ENCODE measurements around the gene LSG1.

The LSG1 gene

DNA sequence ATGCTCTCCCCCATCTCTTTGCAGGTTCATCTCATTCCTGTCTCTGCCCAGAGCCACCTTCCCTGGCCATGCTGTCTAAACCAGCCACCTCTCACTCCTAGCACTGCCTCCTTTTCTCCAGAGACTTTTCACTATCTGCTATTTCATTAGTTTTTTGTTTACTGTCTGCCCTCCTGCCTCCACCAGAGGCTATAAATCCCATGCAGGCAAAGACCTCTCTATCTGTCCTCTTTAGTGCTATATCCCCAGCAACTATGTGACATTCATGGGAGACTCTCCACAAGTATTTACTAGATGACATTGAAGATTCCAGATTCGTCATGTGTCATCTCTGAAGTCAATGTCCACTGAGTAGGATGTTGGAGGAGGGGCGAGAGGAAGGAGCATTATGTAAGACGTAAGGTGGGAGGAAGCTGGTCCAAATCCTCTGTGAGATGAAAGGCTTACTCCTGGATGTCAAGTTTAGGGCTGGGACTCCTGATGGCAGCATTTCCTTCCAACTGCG lies 10.2 kb upstream of the LSG1 start:
- TF ChIP-seq GATA2 (IDR thresholded peaks at IDR 0.05; ENCODE audit: low read depth, low read length): no peak
- no peak for TF ChIP-seq GATA3 (IDR thresholded peaks at IDR 0.05; ENCODE audit: low read depth, low read length)

DNA sequence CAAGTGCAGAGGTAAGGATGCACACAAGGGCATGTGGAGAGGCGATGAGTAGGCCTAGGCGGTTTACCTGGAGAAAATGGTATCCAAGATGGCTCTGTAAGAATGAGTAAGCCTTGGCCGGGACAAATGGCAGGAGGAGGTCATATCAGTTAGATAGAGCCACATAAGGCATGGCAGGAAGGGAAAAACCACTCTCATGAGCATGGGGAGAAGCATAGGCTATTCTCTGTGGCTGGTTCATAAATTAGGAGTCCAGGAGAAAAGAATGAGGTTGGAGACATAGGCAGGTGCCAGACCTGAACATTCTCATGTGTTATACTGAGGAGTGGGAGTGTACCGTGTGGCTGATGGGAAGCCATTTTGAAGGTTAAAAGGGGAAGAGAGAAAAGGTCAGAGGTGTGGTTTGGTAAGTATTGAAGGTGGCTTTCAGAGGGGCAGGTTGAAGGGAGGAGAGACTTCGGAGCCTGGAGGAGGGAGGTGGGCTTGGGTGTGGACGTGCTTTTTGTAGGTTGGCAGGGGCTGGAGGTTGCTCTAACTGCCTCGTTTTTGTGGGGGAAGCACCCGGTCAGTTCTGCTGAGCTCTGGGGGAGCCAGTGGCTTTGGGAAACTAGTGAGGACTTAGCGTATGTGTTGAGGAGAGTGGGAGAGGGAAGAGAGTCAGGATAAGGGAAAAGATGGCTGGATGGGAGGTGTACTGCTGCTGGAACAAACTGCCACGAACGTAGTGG lies 9.1 kb upstream of the LSG1 start:
- TF ChIP-seq GATA2 (IDR thresholded peaks at IDR 0.05; ENCODE audit: low read depth, low read length) (no peak), GATA3 (IDR thresholded peaks at IDR 0.05; ENCODE audit: low read depth, low read length) (no peak)

DNA sequence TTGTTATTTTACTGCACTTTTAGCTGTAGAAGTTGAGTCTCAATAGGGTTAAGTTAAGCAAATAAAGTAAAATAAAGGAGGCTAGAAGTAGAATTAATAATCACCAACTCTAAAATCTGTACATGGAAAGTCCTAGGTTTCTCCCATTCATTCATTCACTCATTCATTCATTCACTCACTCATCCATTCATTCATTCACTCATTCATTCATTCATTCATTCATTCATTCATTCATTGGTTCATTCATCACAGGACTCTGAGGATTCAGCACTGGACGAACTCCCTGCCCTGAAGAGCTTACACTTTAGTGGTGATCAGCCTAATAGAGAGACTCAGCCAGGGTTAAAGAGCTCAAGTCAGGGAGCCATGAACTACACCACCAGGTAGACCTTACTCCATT lies 4.5 kb upstream of the LSG1 start:
- no peak for TF ChIP-seq GATA2 (IDR thresholded peaks at IDR 0.05; ENCODE audit: low read depth, low read length)
- TF ChIP-seq GATA3 (IDR thresholded peaks at IDR 0.05; ENCODE audit: low read depth, low read length): no peak

DNA sequence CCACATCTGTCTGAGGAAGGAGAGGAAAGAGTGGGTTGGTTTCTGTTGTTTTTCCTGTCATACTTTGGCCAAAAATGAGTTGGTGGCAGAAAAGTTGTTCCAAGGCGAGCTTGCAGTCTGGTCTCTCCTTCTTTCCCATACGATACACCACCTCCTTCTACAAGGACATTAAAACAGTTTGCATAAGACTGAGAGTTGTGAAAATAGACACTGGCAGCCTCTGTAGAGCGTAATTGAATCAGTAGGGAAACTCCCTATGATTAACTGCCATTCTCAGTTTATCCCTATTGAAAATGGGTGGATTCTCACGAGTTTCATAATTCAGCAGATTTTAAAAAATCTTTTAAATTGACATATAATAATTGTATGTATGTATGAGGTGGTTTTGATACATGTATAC lies 3.7 kb upstream of the LSG1 start:
- no peak for TF ChIP-seq GATA3 (IDR thresholded peaks at IDR 0.05; ENCODE audit: low read depth, low read length)
- no peak for TF ChIP-seq GATA2 (IDR thresholded peaks at IDR 0.05; ENCODE audit: low read depth, low read length)

DNA sequence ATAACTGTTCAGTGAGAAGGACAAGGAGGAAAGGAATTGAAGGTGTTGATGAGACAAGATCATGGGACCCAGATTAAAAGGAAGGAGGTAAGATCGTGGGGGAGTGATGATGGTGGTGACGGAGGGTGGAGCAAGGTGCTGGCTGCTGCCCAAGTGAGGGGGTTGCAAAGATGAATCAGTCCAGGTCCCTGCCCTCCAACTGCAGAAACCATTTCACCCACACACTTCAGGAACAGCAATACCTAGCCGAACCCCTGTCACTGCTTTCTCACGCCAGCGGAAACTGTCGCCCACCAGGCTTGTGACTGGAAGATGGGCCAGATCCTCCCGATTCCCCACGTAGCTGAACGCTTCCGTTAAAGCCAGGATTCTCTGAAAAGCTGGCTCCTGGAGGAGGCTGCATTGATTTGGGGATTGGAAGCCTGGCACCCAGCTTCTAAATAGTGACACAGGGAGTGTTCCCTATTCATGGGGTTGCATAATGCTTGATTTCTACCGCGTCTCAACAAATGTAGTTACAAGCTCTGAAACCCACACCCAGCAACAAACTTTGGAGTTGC lies 3.2 kb upstream of the LSG1 start:
- TF ChIP-seq GATA2 (IDR thresholded peaks at IDR 0.05; ENCODE audit: low read depth, low read length): no peak
- TF ChIP-seq GATA3 (IDR thresholded peaks at IDR 0.05; ENCODE audit: low read depth, low read length): no peak

DNA sequence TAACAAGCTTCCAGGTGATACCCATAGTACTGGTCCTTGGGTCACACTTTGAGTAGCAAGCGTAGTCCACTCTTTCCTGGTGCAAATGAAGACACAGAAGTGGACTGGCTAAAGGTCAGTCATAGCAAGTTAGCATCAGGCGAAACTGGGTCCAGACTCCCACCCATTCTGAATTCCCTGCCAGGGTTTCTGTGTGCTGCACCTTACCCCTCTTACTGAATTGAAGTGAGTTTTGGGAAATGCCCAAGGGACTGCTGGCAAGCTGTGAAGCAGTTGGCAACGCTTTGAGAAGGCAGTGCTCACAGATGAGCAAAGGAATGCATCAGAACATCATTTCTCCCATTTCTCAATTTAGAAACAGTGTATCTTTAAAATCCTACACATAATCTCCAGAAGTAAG lies 1.8 kb upstream of the LSG1 start:
- no peak for TF ChIP-seq GATA2 (IDR thresholded peaks at IDR 0.05; ENCODE audit: low read depth, low read length)

DNA sequence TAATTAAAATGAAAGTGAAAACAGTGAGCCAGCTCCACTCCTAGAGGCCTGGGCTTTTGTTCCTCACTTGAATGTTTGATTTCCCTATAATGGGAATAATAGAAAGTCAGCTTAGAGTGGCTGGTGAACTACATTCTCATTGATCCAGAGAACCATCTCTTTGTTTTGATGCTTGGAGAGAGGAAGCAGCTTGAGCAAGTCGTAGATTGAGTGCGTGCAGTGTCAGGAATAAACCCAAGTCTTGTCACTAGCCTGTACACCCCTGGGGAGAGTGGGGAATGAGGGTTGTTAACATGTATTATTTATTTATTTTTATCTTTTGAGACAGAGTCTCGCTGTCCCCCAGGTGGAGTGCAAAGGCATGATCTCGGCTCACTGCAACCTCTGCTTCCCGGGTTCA lies 885 bp upstream of the LSG1 start:
- TF ChIP-seq GATA2 (IDR thresholded peaks at IDR 0.05; ENCODE audit: low read depth, low read length) (no peak), GATA3 (IDR thresholded peaks at IDR 0.05; ENCODE audit: low read depth, low read length) (no peak)

DNA sequence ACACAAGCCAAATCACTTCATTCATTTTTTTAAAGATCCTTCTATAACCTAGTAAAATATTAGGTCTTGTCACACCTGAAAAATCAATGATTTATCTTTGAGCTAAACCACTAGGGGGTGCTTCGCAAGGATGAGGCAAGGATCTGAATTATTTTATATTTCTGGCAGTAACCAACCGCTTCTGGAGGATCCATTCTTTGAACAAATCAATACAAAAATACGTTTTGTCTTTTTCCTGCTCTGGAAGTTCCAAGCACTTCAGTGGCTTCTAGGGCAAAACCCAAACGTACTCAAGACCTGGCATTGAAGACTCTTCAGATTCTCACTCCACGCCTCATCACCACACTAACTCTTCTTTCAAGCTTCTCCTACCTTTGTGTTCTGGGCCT lies 486 bp downstream of the LSG1 start:
- TF ChIP-seq GATA2 (IDR thresholded peaks at IDR 0.05; ENCODE audit: low read depth, low read length) (no peak), GATA3 (IDR thresholded peaks at IDR 0.05; ENCODE audit: low read depth, low read length) (no peak)

DNA sequence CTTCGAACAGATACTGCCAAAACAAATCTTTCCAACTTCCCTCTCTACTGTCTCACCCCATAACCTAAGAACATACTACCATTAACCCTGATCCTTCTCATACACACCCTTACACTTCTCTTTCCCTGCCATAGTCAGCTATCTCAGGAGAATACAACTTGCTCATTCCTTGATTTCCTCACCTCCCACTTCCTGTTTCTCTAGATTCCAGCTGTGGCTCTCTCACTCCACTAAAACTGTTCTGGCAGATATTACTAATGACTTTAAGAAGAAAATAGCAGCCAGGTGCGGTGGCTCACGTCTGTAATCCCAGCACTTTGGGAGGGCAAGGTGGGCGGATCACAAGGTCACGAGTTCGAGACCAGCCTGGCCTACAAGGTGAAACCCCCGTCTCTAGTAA lies 4.6 kb downstream of the LSG1 start:
- TF ChIP-seq GATA3 (IDR thresholded peaks at IDR 0.05; ENCODE audit: low read depth, low read length): no peak
- TF ChIP-seq GATA2 (IDR thresholded peaks at IDR 0.05; ENCODE audit: low read depth, low read length): no peak

DNA sequence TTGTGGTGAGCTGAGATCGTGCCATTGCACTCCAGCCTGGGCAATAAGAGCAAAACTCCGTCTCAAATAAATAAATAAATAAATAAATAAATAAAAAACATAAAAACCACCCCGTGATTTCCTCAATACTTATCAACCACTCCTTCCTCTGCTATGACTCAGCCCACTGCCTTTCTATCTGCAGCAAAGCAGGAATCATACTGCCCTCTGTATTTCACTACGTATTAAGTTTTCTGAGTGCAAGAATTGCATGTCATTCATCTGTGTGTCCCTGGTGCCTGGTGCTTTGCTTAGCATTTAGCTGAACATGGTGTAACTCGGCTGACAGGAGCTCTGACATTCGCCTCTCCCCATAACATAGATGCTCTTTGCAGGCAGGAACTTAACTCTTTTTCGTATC lies 7.1 kb downstream of the LSG1 start:
- TF ChIP-seq GATA2 (IDR thresholded peaks at IDR 0.05; ENCODE audit: low read depth, low read length): no peak
- TF ChIP-seq GATA3 (IDR thresholded peaks at IDR 0.05; ENCODE audit: low read depth, low read length): no peak

DNA sequence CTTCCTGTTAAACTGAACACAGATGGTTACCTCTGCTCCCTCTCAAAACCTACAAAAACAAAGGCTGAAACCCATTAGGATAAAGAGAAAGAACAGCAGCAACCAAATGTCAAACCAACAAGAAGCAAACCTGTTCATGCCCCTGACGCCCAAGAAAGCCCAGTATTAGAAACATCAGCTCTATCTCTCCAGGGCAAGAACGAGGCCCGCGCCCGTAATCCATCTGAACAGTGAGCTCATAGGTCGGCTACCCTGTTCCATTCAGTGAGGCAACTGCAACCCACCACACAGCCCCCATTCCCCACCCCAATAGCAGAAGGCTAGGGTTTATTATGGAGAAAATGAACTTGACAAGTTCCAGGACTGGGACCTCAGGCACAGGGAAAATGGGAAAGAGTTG lies 10.0 kb downstream of the LSG1 start:
- TF ChIP-seq GATA2 (IDR thresholded peaks at IDR 0.05; ENCODE audit: low read depth, low read length): no peak
- no peak for TF ChIP-seq GATA3 (IDR thresholded peaks at IDR 0.05; ENCODE audit: low read depth, low read length)

DNA sequence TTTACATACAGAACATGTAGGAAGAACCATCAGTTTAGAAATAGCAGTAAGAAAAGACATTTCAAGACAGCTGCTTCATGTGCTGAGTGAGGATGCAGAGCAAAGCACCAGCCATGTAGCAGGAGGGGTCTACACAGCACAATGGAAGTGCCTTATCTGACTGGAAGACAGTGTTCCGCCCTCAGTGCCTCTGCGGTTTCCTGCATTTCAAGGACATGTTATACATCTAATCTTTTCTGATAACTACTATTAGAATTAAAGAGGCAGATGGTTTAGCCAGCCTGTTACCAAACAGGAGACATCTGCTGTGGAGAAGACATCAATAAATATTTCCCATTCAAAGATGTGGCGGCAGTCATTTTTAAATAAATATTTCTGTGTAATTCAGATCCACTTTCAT lies 10.6 kb downstream of the LSG1 start:
- TF ChIP-seq GATA3 (IDR thresholded peaks at IDR 0.05; ENCODE audit: low read depth, low read length) (no peak), GATA2 (IDR thresholded peaks at IDR 0.05; ENCODE audit: low read depth, low read length) (no peak)

DNA sequence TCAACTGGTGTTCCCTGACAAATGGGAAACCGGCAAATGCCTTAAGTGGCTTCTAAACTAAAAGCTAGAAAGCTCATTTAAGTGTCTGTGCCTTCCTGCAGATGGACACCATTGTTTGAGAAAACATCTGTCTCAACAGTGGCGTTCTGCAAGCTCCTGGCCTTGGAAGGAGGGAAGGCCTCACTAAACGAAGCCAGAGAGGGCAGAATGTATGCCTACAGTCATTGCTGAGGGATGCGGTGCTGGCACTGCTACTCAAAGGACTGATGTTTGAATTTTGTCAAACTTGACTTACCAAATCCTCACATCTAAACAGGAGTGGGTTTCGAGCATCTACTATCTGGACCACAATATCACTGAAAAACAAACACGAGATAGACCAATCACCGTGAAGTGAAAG lies 12.2 kb downstream of the LSG1 start:
- TF ChIP-seq GATA2 (IDR thresholded peaks at IDR 0.05; ENCODE audit: low read depth, low read length): no peak
- TF ChIP-seq GATA3 (IDR thresholded peaks at IDR 0.05; ENCODE audit: low read depth, low read length): no peak

DNA sequence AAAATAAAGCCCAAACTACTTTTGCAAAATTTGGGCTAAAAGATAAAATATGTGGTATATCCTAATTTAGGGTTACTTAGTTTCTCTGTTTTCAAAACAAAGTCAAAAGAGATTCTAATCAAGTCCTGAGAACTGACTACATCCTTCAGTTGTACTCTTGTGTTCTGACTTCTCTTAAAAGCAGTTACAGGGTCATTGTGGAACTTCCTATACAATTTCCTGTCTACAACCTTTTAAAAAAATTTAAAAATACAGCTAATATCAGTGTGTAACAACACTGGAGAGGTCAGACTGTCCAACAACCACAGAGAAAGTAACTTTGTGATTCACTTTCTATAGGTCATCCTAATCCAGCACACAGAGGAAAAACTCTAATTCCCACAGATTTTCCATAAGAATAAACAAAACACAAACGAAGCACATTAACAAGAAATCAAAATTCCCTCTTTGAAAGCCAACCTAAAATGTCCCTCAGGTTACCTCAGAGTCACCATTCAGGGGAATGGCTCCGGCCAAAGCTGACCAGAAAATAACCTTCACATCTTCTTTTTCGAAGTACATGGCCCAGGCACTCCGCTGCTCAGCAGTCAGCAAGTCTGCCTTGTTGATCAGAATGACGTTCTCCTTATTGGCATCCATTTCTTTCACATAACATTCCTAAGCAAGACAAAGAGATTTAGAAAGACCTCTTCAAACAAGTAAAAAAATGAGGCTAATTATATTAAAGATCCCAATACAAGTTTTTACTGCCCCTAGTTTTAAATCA lies 13.3 kb downstream of the LSG1 start:
- TF ChIP-seq GATA3 (IDR thresholded peaks at IDR 0.05; ENCODE audit: low read depth, low read length) (no peak), GATA2 (IDR thresholded peaks at IDR 0.05; ENCODE audit: low read depth, low read length) (no peak)

DNA sequence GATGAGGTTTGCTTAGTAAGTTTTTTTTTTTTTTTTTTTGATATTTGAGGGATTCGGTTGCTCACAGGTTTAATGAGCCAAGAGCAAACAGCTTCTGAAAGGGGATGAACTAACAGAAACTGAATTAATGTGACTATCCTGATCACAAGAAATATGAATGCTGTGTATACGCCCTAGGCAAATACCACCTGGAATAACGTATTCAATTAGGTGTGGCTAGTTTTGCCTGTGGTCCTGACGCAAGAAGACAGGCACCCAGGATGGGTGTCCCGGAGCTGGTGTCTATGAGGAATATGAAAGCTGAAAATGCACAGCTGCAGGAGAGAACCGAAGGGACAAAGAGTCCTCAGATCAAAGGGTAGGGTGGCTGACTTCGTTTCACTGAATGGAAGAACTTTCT lies 14.6 kb downstream of the LSG1 start:
- TF ChIP-seq GATA2 (IDR thresholded peaks at IDR 0.05; ENCODE audit: low read depth, low read length) (no peak), GATA3 (IDR thresholded peaks at IDR 0.05; ENCODE audit: low read depth, low read length) (no peak)
